H9 (cell line): ENCODE results near the gene SYMPK. TPM values are rescaled to one million over a fixed set of nuclear protein-coding genes. Genes with fewer than 3 reads are reported as not detected.

Experiments used
- DNase-seq: peaks from one replicate; pipeline ENCODE4 v3.0.0-alpha.2; 2017
- H2AFZ ChIP-seq: one replicate; pipeline ENCODE4 v1.6.1; 2013; ENCODE audit warnings: mild to moderate bottlenecking, low read length, control low read depth, moderate library complexity
- H2AK5ac ChIP-seq: 2 replicates; pipeline ENCODE4 v1.6.1; 2013; ENCODE audit warnings: low read length, control low read depth, mixed read lengths; ENCODE audit not compliant: insufficient read length
- H2BK120ac ChIP-seq: one replicate; pipeline ENCODE4 v1.6.1; 2013; ENCODE audit warnings: low read depth, mild to moderate bottlenecking, low read length, control low read depth, inconsistent platforms; ENCODE audit not compliant: poor library complexity, severe bottlenecking
- H2BK12ac ChIP-seq: 2 replicates; pipeline ENCODE4 v1.6.1; 2013; ENCODE audit warnings: low read length, control low read depth, mixed read lengths, low read depth; ENCODE audit not compliant: insufficient read length
- H2BK15ac ChIP-seq: 2 replicates; pipeline ENCODE4 v1.6.1; 2013; ENCODE audit warnings: low read depth, low read length, control low read depth
- H2BK20ac ChIP-seq: one replicate; pipeline ENCODE4 v1.6.1; 2013; ENCODE audit warnings: low read depth, mild to moderate bottlenecking, low read length, control low read depth, inconsistent platforms; ENCODE audit not compliant: poor library complexity, severe bottlenecking
- H2BK5ac ChIP-seq: 2 replicates; pipeline ENCODE4 v1.6.1; 2013; ENCODE audit warnings: low read length, control low read depth, mixed read lengths; ENCODE audit not compliant: insufficient read length
- H3K14ac ChIP-seq: 2 replicates; pipeline ENCODE4 v1.6.1; 2013; ENCODE audit warnings: low read length, control low read depth; ENCODE audit not compliant: insufficient read depth
- H3K18ac ChIP-seq: 2 replicates; pipeline ENCODE4 v1.6.1; 2013; ENCODE audit warnings: low read depth, mild to moderate bottlenecking, mixed read lengths, low read length, control low read depth; ENCODE audit not compliant: insufficient read length
- H3K23ac ChIP-seq: 2 replicates; pipeline ENCODE4 v1.6.1; 2013; ENCODE audit warnings: low read length, control low read depth, mixed read lengths, low read depth; ENCODE audit not compliant: insufficient read length
- H3K23me2 ChIP-seq: 2 replicates; pipeline ENCODE4 v1.6.1; 2013; ENCODE audit warnings: low read depth, mild to moderate bottlenecking, mixed read lengths, low read length, control low read depth; ENCODE audit not compliant: insufficient read length, poor library complexity, severe bottlenecking
- H3K27ac ChIP-seq: 2 replicates; pipeline ENCODE4 v1.5.1; 2013; ENCODE audit warnings: low read length, control low read depth, mixed read lengths, low read depth; ENCODE audit not compliant: insufficient read length
- H3K27me3 ChIP-seq: 2 replicates; pipeline ENCODE4 v1.6.1; 2013; ENCODE audit warnings: low read length, control low read depth, inconsistent platforms; ENCODE audit not compliant: insufficient read depth
- H3K4ac ChIP-seq: 2 replicates; pipeline ENCODE4 v1.6.1; 2013; ENCODE audit warnings: low read depth, mild to moderate bottlenecking, control low read depth, inconsistent platforms, low read length, moderate library complexity
- H3K4me1 ChIP-seq: 2 replicates; pipeline ENCODE4 v1.6.1; 2013; ENCODE audit warnings: low read length, control low read depth, inconsistent platforms; ENCODE audit not compliant: insufficient read depth
- H3K4me2 ChIP-seq: 2 replicates; pipeline ENCODE4 v1.6.1; 2013; ENCODE audit warnings: low read length, control low read depth, mixed read lengths; ENCODE audit not compliant: insufficient read length, insufficient read depth
- H3K56ac ChIP-seq: 2 replicates; pipeline ENCODE4 v1.6.1; 2013; ENCODE audit warnings: low read depth, mild to moderate bottlenecking, mixed read lengths, low read length, control low read depth; ENCODE audit not compliant: insufficient read length
- H3K79me1 ChIP-seq: 2 replicates; pipeline ENCODE4 v1.6.1; 2013; ENCODE audit warnings: low read depth, mild to moderate bottlenecking, moderate library complexity, low read length, control low read depth, inconsistent platforms; ENCODE audit not compliant: insufficient read depth, poor library complexity, severe bottlenecking
- H3K79me2 ChIP-seq: 2 replicates; pipeline ENCODE4 v1.6.1; 2013; ENCODE audit warnings: low read length, control low read depth, inconsistent platforms; ENCODE audit not compliant: insufficient read depth
- H3K9ac ChIP-seq: 2 replicates; pipeline ENCODE4 v1.6.1; 2013; ENCODE audit warnings: low read length, control low read depth, mixed read lengths; ENCODE audit not compliant: insufficient read length; ENCODE audit errors: extremely low read depth
- H3K9me3 ChIP-seq: one replicate; pipeline ENCODE4 v1.6.1; 2013; ENCODE audit warnings: low read depth, low read length, inconsistent platforms; ENCODE audit not compliant: control insufficient read depth
- H3T11ph ChIP-seq: one replicate; pipeline ENCODE4 v1.6.1; 2013; ENCODE audit warnings: mild to moderate bottlenecking, low read length, control low read depth, inconsistent platforms
- H4K20me1 ChIP-seq: one replicate; pipeline ENCODE4 v1.6.1; 2013; ENCODE audit not compliant: control insufficient read depth, insufficient read length, insufficient read depth
- H4K5ac ChIP-seq: 2 replicates; pipeline ENCODE4 v1.6.1; 2013; ENCODE audit warnings: low read depth, mild to moderate bottlenecking, mixed read lengths, low read length, control low read depth; ENCODE audit not compliant: insufficient read length
- H4K8ac ChIP-seq: replicated peaks from 2 replicates; pipeline ENCODE4 v1.6.1; 2013; ENCODE audit warnings: low read length, control low read depth, mixed read lengths, low read depth; ENCODE audit not compliant: insufficient read length
- H4K91ac ChIP-seq: 2 replicates; pipeline ENCODE4 v1.6.1; 2013; ENCODE audit warnings: low read depth, mild to moderate bottlenecking, moderate library complexity, mixed read lengths, low read length, control low read depth; ENCODE audit not compliant: insufficient read length
- H3K27ac Mint-ChIP-seq, 3 experiments: 2 replicates in 2 of 3; 3 replicates in 1 of 3; pipeline ENCODE4 v1.8.0; 2020 to 2021; ENCODE audit warnings: mixed read lengths in 3 of 3, mild to moderate bottlenecking in 1 of 3, moderate library complexity in 1 of 3
- H3K27me3 Mint-ChIP-seq: 2 replicates; pipeline ENCODE4 v1.8.0; 2021; ENCODE audit warnings: low read depth, mild to moderate bottlenecking, moderate library complexity, mixed read lengths
- H3K36me3 Mint-ChIP-seq, 3 experiments: 2 replicates in 2 of 3; 3 replicates in 1 of 3; pipeline ENCODE4 v1.8.0; 2020 to 2021; ENCODE audit warnings: low read depth in 3 of 3, mixed read lengths in 3 of 3; ENCODE audit not compliant: insufficient read depth in 1 of 3
- H3K4me1 Mint-ChIP-seq, 2 experiments: 2 replicates each; pipeline ENCODE4 v1.8.0; 2020; ENCODE audit warnings: mixed read lengths in 2 of 2
- H3K4me3 Mint-ChIP-seq, 2 experiments: 2 replicates in 1 of 2; 3 replicates in 1 of 2; pipeline ENCODE4 v1.8.0; 2020 to 2021; ENCODE audit warnings: mild to moderate bottlenecking in 2 of 2, mixed read lengths in 2 of 2, moderate library complexity in 1 of 2
- H3K9me3 Mint-ChIP-seq, 2 experiments: 2 replicates in 1 of 2; 3 replicates in 1 of 2; pipeline ENCODE4 v1.8.0; 2020; ENCODE audit warnings: mild to moderate bottlenecking in 2 of 2, mixed read lengths in 2 of 2, moderate library complexity in 1 of 2
- CTCF ChIP-seq: fragments of 200-600 bp; sonication (generic); conservative IDR thresholded peaks from 3 replicates; pipeline ENCODE4 v1.8.0; 2021; ENCODE audit warnings: antibody characterized with exemption, mild to moderate bottlenecking
- WGBS: extraction: QIAGEN DNeasy Blood & Tissue Kit; methylation state at CpG from one replicate; pipeline ENCODE4 v1.1.7; 2013; ENCODE audit warnings: missing lambda C conversion rate, low lambda C conversion rate, mixed read lengths; ENCODE audit not compliant: insufficient read length; ENCODE audit errors: extremely low coverage; 5-methylcytosine and 5-hydroxymethylcytosine counted together
- total RNA-seq: library from RNA; stranded (reverse); gene quantifications from 2 replicates; pipeline ENCODE4 v1.2.1, GENCODE V29; 2021

SYMPK gene
- total RNA-seq, 1 experiment from 2014 or later: 104 TPM

DNA sequence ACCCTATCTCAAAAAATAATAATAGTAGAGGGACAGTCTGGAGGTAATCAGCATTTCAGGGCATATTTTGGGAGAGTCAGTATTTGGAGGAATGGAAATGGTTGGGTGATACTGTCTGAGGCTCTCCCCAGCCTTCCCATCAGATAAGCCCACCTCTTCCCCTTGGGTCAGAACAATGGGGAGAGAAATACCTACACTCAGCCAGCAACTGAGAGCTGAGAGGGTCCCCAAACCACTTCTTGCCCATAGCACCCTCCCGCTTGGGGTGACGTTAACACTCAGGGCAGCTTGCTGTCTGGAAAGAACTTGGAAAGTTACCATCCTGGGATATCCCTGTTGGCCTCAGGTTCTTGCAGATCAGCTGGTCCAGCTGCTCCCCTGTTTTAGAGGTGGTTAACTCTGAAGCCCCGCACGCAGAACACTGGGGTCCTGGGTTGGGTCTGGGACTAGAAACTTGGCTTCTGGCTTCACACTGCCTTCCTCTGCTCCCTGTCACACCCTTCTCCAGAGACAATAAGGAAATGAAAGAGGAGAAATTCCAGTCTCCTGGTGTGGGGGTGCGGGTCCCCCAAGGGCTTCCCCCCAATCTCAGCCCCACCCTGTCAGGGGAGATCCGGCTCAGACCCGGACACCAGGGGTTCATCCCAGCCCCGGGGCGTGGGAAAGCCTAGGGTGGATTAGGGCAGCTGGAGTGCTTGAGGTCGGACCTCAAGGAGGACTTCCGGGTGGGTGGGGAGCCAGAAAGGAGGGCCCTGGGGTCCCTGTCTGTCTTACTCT is 3.6 kb upstream of the SYMPK start:
- no peak overlapping the region for H3K27ac ChIP-seq
- H3K23ac ChIP-seq: no peak overlapping the region
- H3K18ac ChIP-seq: no peak overlapping the region
- no peak overlapping the region for H2BK12ac ChIP-seq
- H3T11ph ChIP-seq: no peak overlapping the region
- WGBS: no CpG with 5 or more reads among the region's 11 CpGs
- no peak overlapping the region for H3K9ac ChIP-seq
- no peaks in the 10 kb centered on the region; the same call in 1 of the 2 replicates for H3K27me3 Mint-ChIP-seq
- no peak for TF ChIP-seq CTCF
- H3K36me3 Mint-ChIP-seq: peaks cover 2 to 18% (median 10%) of the 10 kb centered on the region in 3 experiments; a peak in 5 of 7 replicates
- no peaks in the 10 kb centered on the region; a peak in 1 of 5 replicates for H3K9me3 Mint-ChIP-seq
- no peak overlapping the region for H2AK5ac ChIP-seq
- H3K27ac Mint-ChIP-seq: peak overlapping the region in 1 of 3 experiments; percentile 76; a peak in 2 of 7 replicates
- no peak overlapping the region for H2AFZ ChIP-seq
- H3K79me1 ChIP-seq: peaks cover 3% of the 10 kb centered on the region
- H3K14ac ChIP-seq: no peak overlapping the region; the same call in 1 of the 2 replicates
- no peaks in the 10 kb centered on the region for H4K20me1 ChIP-seq
- no peaks in the 10 kb centered on the region for H3K27me3 ChIP-seq
- H3K23me2 ChIP-seq: peaks cover 18% of the 10 kb centered on the region
- peaks cover 36 to 52% of the 10 kb centered on the region in 2 experiments for H3K4me1 Mint-ChIP-seq
- no peak overlapping the region for H4K5ac ChIP-seq
- peak overlapping the region; percentile 19 for H3K4me2 ChIP-seq
- no peak overlapping the region for H3K4ac ChIP-seq
- DNase-seq: no peak
- no peak overlapping the region for H2BK5ac ChIP-seq
- H2BK120ac ChIP-seq: no peak overlapping the region
- H3K56ac ChIP-seq: no peak overlapping the region
- peaks cover 8% of the 10 kb centered on the region; the same call in 1 of the 2 replicates for H3K79me2 ChIP-seq
- H2BK20ac ChIP-seq: no peak overlapping the region
- no peak overlapping the region for H4K91ac ChIP-seq
- peaks cover 5% of the 10 kb centered on the region; the same call in 1 of the 2 replicates for H3K4me1 ChIP-seq
- H4K8ac ChIP-seq: no peak overlapping the region
- H2BK15ac ChIP-seq: no peak overlapping the region
- H3K4me3 Mint-ChIP-seq: peak overlapping the region; percentile 17 to 69; a peak in 4 of 5 replicates
- no peaks in the 10 kb centered on the region for H3K9me3 ChIP-seq
